Measurements from ENCODE around the gene PRKAR1B.

- TF ChIP-seq CTCF (IDR thresholded peaks at IDR 0.05) (no peak), MAX (IDR thresholded peaks at IDR 0.05; ENCODE audit: low read depth) (no peak), RAD21 (IDR thresholded peaks at IDR 0.05; ENCODE audit: low read length) (no peak), EZH2phosphoT487 (IDR thresholded peaks at IDR 0.05; ENCODE audit: borderline replicate concordance, low read depth) (no peak), CHD2 (IDR thresholded peaks at IDR 0.05; ENCODE audit: low read length, partially characterized antibody) (no peak)
Measured at GRCh38 chr7:604884-605531, 122.1 kb downstream of the PRKAR1B start.
